K562 (cell line): ENCODE results near the gene PSMC3IP. TPM values are rescaled to one million over a fixed set of nuclear protein-coding genes. Genes with fewer than 3 reads are reported as not detected.
"Not testable (repeated sequence)": the region's sequence is repeated elsewhere in the genome, so short reads cannot be mapped to it uniquely, and the experiment has no call there.

Source experiments
- ATAC-seq: fragments of 200-7000 bp; cut with Tn5 transposase; 3 replicates; pipeline ENCODE4 v1.9.1; 2020; ENCODE audit warnings: moderate library complexity
- BruUV-seq: library from RNA; stranded (reverse); fragments of 400-500 nt; replicated peaks from 2 replicates; lab custom pipeline; 2021; lab: Mats Ljungman, UMichigan
- CTCF ChIA-PET: fragments of 300-600 bp; formaldehyde crosslinking; extraction: SDS; loops from one replicate; lab custom pipeline; 2021; ENCODE audit warnings: low intra/inter-chr PET ratio; lab: Yijun Ruan, JAX
- POLR2A ChIA-PET: fragments of 300-600, 350-650 bp; sonication (Branson Sonifier 250); formaldehyde crosslinking; extraction: SDS; loops from one replicate; lab custom pipeline; 2021; ENCODE audit warnings: antibody characterized with exemption, inconsistent platforms; lab: Yijun Ruan, JAX
- DNase-seq, 4 experiments: peaks; one replicate each; pipeline versions ENCODE4 v3.0.0 to v3.0.0-alpha.2; 2011 to 2018; ENCODE audit warnings: low spot score in 3 of 4, mixed read lengths in 3 of 4; ENCODE audit errors: extremely low read depth in 1 of 4
- FAIRE-seq: peaks from 2 replicates; lab custom pipeline; 2011; peaks lifted over from hg19 to GRCh38; lab: Jason Lieb, UNC
- H2AFZ ChIP-seq: 2 replicates; pipeline ENCODE4 v1.6.0; 2011; ENCODE audit warnings: low read depth, low read length, control low read depth, inconsistent platforms
- H3K27ac ChIP-seq: fragments of 200-600 bp; 3 replicates; pipeline ENCODE4 v1.8.0; 2011; ENCODE audit warnings: low read depth, mild to moderate bottlenecking, control low read depth, inconsistent platforms, low read length, moderate library complexity, mixed read lengths; ENCODE audit errors: extremely low read depth
- H3K27me3 ChIP-seq, 2 experiments: fragments of 300-600 bp in 1 of 2; 2 replicates in 1 of 2; 3 replicates in 1 of 2; pipeline versions ENCODE4 v1.6.0 to v1.8.0; 2011; ENCODE audit warnings: inconsistent platforms in 2 of 2, low read length in 2 of 2, mild to moderate bottlenecking in 1 of 2, mixed read lengths in 1 of 2, moderate library complexity in 1 of 2; ENCODE audit not compliant: control insufficient read depth in 2 of 2, insufficient read depth in 2 of 2
- H3K36me3 ChIP-seq: fragments of 300-600 bp; 3 replicates; pipeline ENCODE4 v1.8.0; 2011; ENCODE audit warnings: mild to moderate bottlenecking, low read length, inconsistent platforms; ENCODE audit not compliant: control insufficient read depth, insufficient read depth
- H3K4me1 ChIP-seq, 2 experiments: fragments of 200-600 bp in 1 of 2; replicated peaks in 1 of 2; 2 replicates in 1 of 2; 3 replicates in 1 of 2; pipeline versions ENCODE4 v1.5.1 to v1.8.0; 2011; ENCODE audit warnings: inconsistent platforms in 2 of 2, low read length in 2 of 2, mild to moderate bottlenecking in 1 of 2, mixed read lengths in 1 of 2, moderate library complexity in 1 of 2; ENCODE audit not compliant: control insufficient read depth in 2 of 2, insufficient read depth in 2 of 2
- H3K4me2 ChIP-seq: 2 replicates; pipeline ENCODE4 v1.6.1; 2011; ENCODE audit warnings: low read length, control low read depth, inconsistent platforms, mixed read lengths; ENCODE audit not compliant: insufficient read depth
- H3K4me3 ChIP-seq: fragments of 200-600 bp; sonication (generic), shearing (Covaris generic); 2 replicates; pipeline ENCODE4 v1.5.1; 2016; ENCODE audit warnings: control low read depth, inconsistent platforms
- H3K79me2 ChIP-seq: fragments of 200-600 bp; 3 replicates; pipeline ENCODE4 v1.8.0; 2011; ENCODE audit warnings: low read length, inconsistent platforms; ENCODE audit not compliant: control insufficient read depth, insufficient read depth
- H3K9ac ChIP-seq, 2 experiments: 2 replicates each; pipeline versions ENCODE4 v1.6.0 to v1.6.1; 2011; ENCODE audit warnings: low read depth in 2 of 2, low read length in 2 of 2, control low read depth in 1 of 2, inconsistent platforms in 1 of 2, mild to moderate bottlenecking in 1 of 2, mixed read lengths in 1 of 2; ENCODE audit not compliant: insufficient read depth in 1 of 2
- H3K9me1 ChIP-seq: one replicate; pipeline ENCODE4 v1.6.0; 2011; ENCODE audit warnings: inconsistent platforms, mild to moderate bottlenecking, low read length, moderate library complexity; ENCODE audit not compliant: control insufficient read depth, insufficient read depth
- H3K9me3 ChIP-seq: replicated peaks from 2 replicates; pipeline ENCODE4 v1.5.1; 2011; ENCODE audit warnings: low read depth, low read length, inconsistent platforms; ENCODE audit not compliant: control insufficient read depth, insufficient read depth
- H4K20me1 ChIP-seq: replicated peaks from 2 replicates; pipeline ENCODE4 v1.6.1; 2011; ENCODE audit warnings: low read length, inconsistent platforms, mixed read lengths; ENCODE audit not compliant: control insufficient read depth, insufficient read depth
- CXXC5 ChIP-seq: fragments of 250-450 bp; sonication (Bioruptor Pico); IDR thresholded peaks from 2 replicates; pipeline ENCODE4 v1.8.0; 2022; ENCODE audit warnings: inconsistent platforms, mild to moderate bottlenecking, moderate library complexity
- DIDO1 ChIP-seq: fragments of 450-650 bp; IDR thresholded peaks from 2 replicates; pipeline ENCODE4 v1.6.1; 2016; ENCODE audit warnings: low read depth, missing biosample characterization, missing genetic modification characterization
- POLR2G ChIP-seq: fragments of 200-400 bp; formaldehyde crosslinking; IDR thresholded peaks from 2 replicates; pipeline ENCODE4 v1.6.1; 2017; ENCODE audit warnings: low read depth, mild to moderate bottlenecking, antibody characterized with exemption, low read length, moderate library complexity
- RBM22 ChIP-seq: fragments of 200-400 bp; formaldehyde crosslinking; IDR thresholded peaks from 2 replicates; pipeline ENCODE4 v1.6.1; 2018; ENCODE audit warnings: low read length, low read depth; ENCODE audit not compliant: poor library complexity, severe bottlenecking
- SRSF1 ChIP-seq: fragments of 200-400 bp; formaldehyde crosslinking; IDR thresholded peaks from 2 replicates; pipeline ENCODE4 v1.6.1; 2017; ENCODE audit warnings: mild to moderate bottlenecking, low read depth, low read length, moderate library complexity
- WGBS: fragments of 100-300 bp; shearing (Covaris generic); methylation state at CpG from one replicate; pipeline ENCODE4 v1.1.6; 2016; ENCODE audit warnings: low coverage, mixed read lengths; ENCODE audit not compliant: insufficient coverage; ENCODE audit errors: missing lambda C conversion rate; 5-methylcytosine and 5-hydroxymethylcytosine counted together
- in situ Hi-C: fragments of 300-500 bp; cut with MboI; formaldehyde crosslinking; loops from 4 replicates; pipeline ENCODE4 v1.15.0; 2018; ENCODE audit warnings: inconsistent platforms, mixed read lengths
- intact Hi-C: fragments of 100-400 bp; cut with micrococcal nuclease; formaldehyde crosslinking; loops from 2 replicates; pipeline ENCODE4 v1.14.2; 2022
- polyA plus RNA-seq, 8 experiments: library from polyadenylated mRNA; depleted of rRNA in 4 of 8; stranded (reverse) in 5 of 8; unstranded in 3 of 8; fragments of >200 nt; fragmentation: Nextera tagmentation in 2 of 8; fragmentation: Illumina TruSeq in 1 of 8; extraction: Ambion mirVana in 2 of 8; extraction: Trizol in 1 of 8; gene quantifications; 2 replicates each; pipeline versions ENCODE4 v1.2.1 to v1.2.3, GENCODE V29; 2011 to 2014; ENCODE audit warnings: inconsistent platforms in 1 of 8, missing spikeins in 1 of 8
- total RNA-seq, 7 experiments: library from RNA; depleted of rRNA in 6 of 7; stranded (reverse); fragments of >200 nt in 6 of 7; fragmentation: Illumina TruSeq in 2 of 7; extraction: Trizol in 2 of 7; gene quantifications; 2 replicates each; pipeline versions ENCODE4 v1.2.1 to v1.2.3, GENCODE V29; 2011 to 2021; ENCODE audit warnings: low replicate concordance in 1 of 7
- TF ChIP-seq, protein P1 (sequence below): sonication (generic); formaldehyde crosslinking; IDR thresholded peaks from 2 replicates; pipeline ENCODE4 v1.8.1; 2023; ENCODE audit warnings: mild to moderate bottlenecking, missing genetic modification reagents

The PSMC3IP gene
- total and polyA plus RNA-seq, 9 of the 15 experiments (the other 6 are each of a cell fraction or from before 2014, with no cell fraction given): 13.8 to 65.6 (median 32.8) TPM

- TF ChIP-seq, protein P1, sequence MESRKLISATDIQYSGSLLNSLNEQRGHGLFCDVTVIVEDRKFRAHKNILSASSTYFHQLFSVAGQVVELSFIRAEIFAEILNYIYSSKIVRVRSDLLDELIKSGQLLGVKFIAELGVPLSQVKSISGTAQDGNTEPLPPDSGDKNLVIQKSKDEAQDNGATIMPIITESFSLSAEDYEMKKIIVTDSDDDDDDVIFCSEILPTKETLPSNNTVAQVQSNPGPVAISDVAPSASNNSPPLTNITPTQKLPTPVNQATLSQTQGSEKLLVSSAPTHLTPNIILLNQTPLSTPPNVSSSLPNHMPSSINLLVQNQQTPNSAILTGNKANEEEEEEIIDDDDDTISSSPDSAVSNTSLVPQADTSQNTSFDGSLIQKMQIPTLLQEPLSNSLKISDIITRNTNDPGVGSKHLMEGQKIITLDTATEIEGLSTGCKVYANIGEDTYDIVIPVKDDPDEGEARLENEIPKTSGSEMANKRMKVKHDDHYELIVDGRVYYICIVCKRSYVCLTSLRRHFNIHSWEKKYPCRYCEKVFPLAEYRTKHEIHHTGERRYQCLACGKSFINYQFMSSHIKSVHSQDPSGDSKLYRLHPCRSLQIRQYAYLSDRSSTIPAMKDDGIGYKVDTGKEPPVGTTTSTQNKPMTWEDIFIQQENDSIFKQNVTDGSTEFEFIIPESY (CRISPR knock-in tag): peak; percentile 71; the same call in 1 of the 2 replicates
Observed at GRCh38 chr17:42547698-42548069, 29.8 kb downstream of the PSMC3IP start (continued).

DNA sequence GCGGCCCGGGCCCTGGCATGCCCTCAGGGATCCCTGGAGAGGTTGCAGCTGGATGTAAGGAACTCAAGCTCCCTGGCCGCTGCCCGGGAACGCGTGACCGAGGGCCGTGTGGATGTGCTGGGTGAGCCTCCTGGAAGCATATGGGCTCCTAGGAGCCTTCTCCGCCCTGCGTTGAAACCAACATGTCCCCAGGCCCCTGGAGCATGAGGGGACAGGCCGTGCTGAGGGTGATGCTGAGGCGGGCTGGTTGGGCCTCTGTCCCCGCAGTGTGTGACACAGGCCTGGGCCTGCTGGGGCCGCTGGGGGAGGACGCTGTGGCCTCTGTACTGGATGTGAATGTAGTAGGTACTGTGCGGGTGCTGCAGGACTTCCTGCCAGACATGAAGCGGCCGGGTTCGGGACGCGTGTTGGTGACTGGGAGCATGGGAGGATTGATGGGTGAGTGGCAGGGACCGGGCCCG is 30.5 kb downstream of the PSMC3IP start:
- Histone ChIP-seq H3K27me3 (no peaks in the 10 kb centered on the region), H3K36me3 (peaks cover 15% of the 10 kb centered on the region; the same call in 1 of the 3 replicates), H3K4me1 (peaks cover 0 to 31% of the 10 kb centered on the region in 2 experiments; a peak in 3 of 5 replicates), H3K9me3 (no peaks in the 10 kb centered on the region), H3K27ac (no peak overlapping the region), H4K20me1 (no peaks in the 10 kb centered on the region), H3K9me1 (no peaks in the 10 kb centered on the region), H3K4me2 (no peak overlapping the region), H3K79me2 (no peaks in the 10 kb centered on the region), H3K9ac (peak overlapping the region in 1 of 2 experiments; percentile 45; a peak in 1 of 4 replicates), H3K4me3 (no peak overlapping the region), H2AFZ (no peak overlapping the region)
- no TSS peak for BruUV-seq
- intact Hi-C loops (no loop called here), in situ Hi-C loops (no loop called here)
- peak in 1 of 4 experiments; percentile 1 for DNase-seq
- ChIA-PET POLR2A (interaction anchor here (2.4 kb wide), 1 partner anchor 11 kb away, joined by 10 read pairs; the partner anchor contains the start of gene NAGLU), CTCF (no interaction called here)
- no peak for FAIRE-seq
- 90% methylated on average over 16 of the region's 23 CpGs for WGBS
- 0 out of 3 replicates have a peak, but pooled peaks have one; percentile 6 for ATAC-seq
- TF ChIP-seq SRSF1: no peak
- TF ChIP-seq RBM22: peak; percentile 14
- TF ChIP-seq POLR2G: peak; percentile 53
- no peak for TF ChIP-seq CXXC5 (CRISPR knock-in tag)
- TF ChIP-seq DIDO1 (tag): no peak

GRCh38 chr17:42545755-42546505 is 31.6 kb downstream of the PSMC3IP start:
- H3K9me3 ChIP-seq, intact Hi-C loops, H3K79me2 ChIP-seq, DNase-seq, CTCF ChIA-PET, H2AFZ ChIP-seq, H4K20me1 ChIP-seq, H3K4me2 ChIP-seq, in situ Hi-C loops, H3K4me3 ChIP-seq, BruUV-seq, H3K9me1 ChIP-seq, H3K27me3 ChIP-seq, H3K9ac ChIP-seq, H3K27ac ChIP-seq: not testable (repeated sequence)
- peaks cover 22% of the 10 kb centered on the region; the same call in 2 of the 3 replicates for H3K36me3 ChIP-seq
- 71% methylated on average over 7 of the region's 9 CpGs for WGBS
- ATAC-seq: peak; percentile 19; the same call in 2 of the 3 replicates
- POLR2A ChIA-PET: interaction anchor here (2.4 kb wide), 1 partner anchor 10 kb away, joined by 10 read pairs; the partner anchor contains the start of gene NAGLU
- peaks cover 7 to 33% of the 10 kb centered on the region in 2 experiments; a peak in 4 of 5 replicates for H3K4me1 ChIP-seq
- peak; percentile 80 for FAIRE-seq
